Frontal cortex (tissue), 4 donors: ENCODE measurements around the gene SLC38A11. TPM values are rescaled to one million over a fixed set of nuclear protein-coding genes. Genes with fewer than 3 reads are reported as not detected.

Experiments
- DNase-seq, 2 donors: peaks; one replicate each; pipeline ENCODE4 v3.0.0; 2012; ENCODE audit warnings: low spot score in 2 of 2
- FAIRE-seq: peaks from 2 replicates; lab custom pipeline; 2012; peaks lifted over from hg19 to GRCh38; lab: Jason Lieb, UNC
- small RNA-seq: library from RNA; depleted of rRNA; stranded (forward); fragments of <200 nt; gene quantifications from one replicate; pipeline ENCODE3, GENCODE V24; 2014
- total RNA-seq: library from RNA; depleted of rRNA; stranded (reverse); fragments of >200 nt; gene quantifications from one replicate; pipeline ENCODE4 v1.2.3, GENCODE V29; 2014
- donor health status: control.
- donor health status: control.
- donor health status: control.

SLC38A11 gene
- total RNA-seq, 1 donor from 2014 or later = 2.4 TPM

- no peak for FAIRE-seq
- DNase-seq = no peak
Measured at GRCh38 chr2:164852086-164852485, 103.2 kb downstream of the SLC38A11 start.

DNA sequence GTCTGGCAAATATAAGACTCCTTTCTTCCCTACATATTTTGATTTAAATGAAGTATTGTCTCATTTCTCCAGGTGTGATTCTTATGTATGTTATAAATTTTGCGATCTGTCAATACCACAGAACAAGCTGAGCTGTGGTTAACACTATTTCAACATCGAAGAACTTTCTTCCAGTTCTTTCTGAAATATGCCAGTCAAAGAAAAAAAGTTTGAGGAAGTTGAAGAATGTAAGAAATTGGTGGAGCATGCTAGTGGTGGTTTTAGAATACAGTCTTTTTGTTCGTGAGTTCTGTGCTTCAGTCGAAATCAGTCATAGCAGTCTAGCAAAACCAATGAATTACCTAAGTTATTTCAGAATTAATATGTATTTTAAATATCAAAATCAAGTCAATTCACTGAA lies 105.1 kb downstream of the SLC38A11 start:
- FAIRE-seq (no peak), DNase-seq (no peak)

DNA sequence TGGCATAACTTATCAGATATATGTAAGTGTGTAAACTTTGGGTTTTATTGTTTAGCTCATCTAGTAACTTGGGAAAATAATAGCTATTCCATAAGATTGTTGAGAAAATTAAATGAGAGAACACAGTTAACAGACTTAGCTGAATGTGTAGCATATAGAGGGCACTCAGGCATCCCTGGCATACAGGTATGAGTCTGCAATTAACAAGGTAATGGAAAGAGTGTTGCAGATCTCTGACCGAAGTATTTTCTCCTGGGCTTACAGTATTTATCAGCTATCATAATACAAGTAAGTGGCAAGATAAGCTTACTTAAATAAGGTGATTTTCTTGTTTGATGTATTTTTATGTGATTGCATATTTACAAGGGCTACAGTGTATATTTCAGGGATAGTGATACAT lies 105.8 kb downstream of the SLC38A11 start:
- FAIRE-seq = no peak
- DNase-seq = no peak

GRCh38 chr2:164847981-164848741 lies 107.2 kb downstream of the SLC38A11 start:
- DNase-seq = no peak
- no peak for FAIRE-seq

- FAIRE-seq = no peak
Measured at GRCh38 chr2:164847291-164847690, 108.0 kb downstream of the SLC38A11 start.

DNA sequence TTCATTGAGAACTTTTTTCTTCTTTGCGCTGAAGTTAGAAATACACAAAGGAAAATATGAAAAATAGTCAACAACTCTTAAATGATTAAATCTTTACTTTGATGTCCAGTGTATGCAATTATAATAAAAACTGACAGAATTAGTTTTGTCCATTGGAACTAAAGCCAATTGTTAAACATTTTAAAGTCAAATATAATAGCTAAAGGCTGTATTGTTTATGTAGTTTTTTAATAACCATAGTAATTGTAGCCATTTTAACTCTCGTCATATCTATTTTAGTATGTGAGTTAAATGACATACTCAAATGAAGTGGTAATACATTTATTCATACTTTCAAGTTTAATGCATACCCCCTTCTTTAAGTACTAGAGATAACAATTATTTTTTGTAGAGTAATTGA lies 109.0 kb downstream of the SLC38A11 start:
- DNase-seq (no peak), FAIRE-seq (no peak)

More at GRCh38 chr2:164847291-164847690, 108.0 kb downstream of the SLC38A11 start:
- no peak for DNase-seq

Small RNAs within 50 kb of the gene (small RNA-seq; reads per million reads assigned to genes)
- gene RNA5SP110 (not detected), gene RNA5SP111 (not detected)

Other genes with a start within 250 kb of the SLC38A11 start
- gene COBLL1, start 113.7 kb downstream of the SLC38A11 start, total RNA-seq = 3.3 TPM
- 257 TPM for gene SCN3A, start 248.5 kb upstream of the SLC38A11 start, total RNA-seq